GM13977 (cell line): ENCODE results near the gene TNP1.

Source experiments
- DNase-seq: peaks from one replicate; pipeline ENCODE4 v3.0.0; 2012; ENCODE audit warnings: low spot score
- CTCF ChIP-seq: IDR thresholded peaks from 2 replicates; pipeline ENCODE4 v1.5.1; 2012; ENCODE audit warnings: mild to moderate bottlenecking, control low read depth; ENCODE audit not compliant: insufficient read depth; ENCODE audit errors: extremely low read depth, missing control alignments
- in situ Hi-C: fragments of 300-500 bp; cut with MboI; formaldehyde crosslinking; loops from one replicate; pipeline ENCODE4 v1.12.0; 2022; ENCODE audit warnings: low sequenced_read_pairs, low pct_unique_long_range_greater_than_20kb, mixed read lengths, inconsistent platforms; ENCODE audit not compliant: unreplicated experiment

The TNP1 gene

GRCh38 chr2:216839688-216840087 lies 20.2 kb downstream of the TNP1 start:
- in situ Hi-C loops: no loop called here
- DNase-seq: no peak
- no peak for TF ChIP-seq CTCF

- TF ChIP-seq CTCF: no peak
- in situ Hi-C loops: no loop called here
- DNase-seq: no peak
Measured at GRCh38 chr2:216838151-216838550, 21.7 kb downstream of the TNP1 start.

GRCh38 chr2:216837740-216838139 lies 22.1 kb downstream of the TNP1 start:
- in situ Hi-C loops: no loop called here
- DNase-seq: no peak
- no peak for TF ChIP-seq CTCF

- in situ Hi-C loops: no loop called here
- no peak for DNase-seq
- TF ChIP-seq CTCF: no peak
Measured at GRCh38 chr2:216833061-216833460, 26.8 kb downstream of the TNP1 start.

GRCh38 chr2:216830346-216830745 lies 29.5 kb downstream of the TNP1 start:
- DNase-seq: no peak
- TF ChIP-seq CTCF: no peak
- in situ Hi-C loops: no loop called here

- no peak for TF ChIP-seq CTCF
- no peak for DNase-seq
- in situ Hi-C loops: no loop called here
Measured at GRCh38 chr2:216829533-216829932, 30.3 kb downstream of the TNP1 start.

GRCh38 chr2:216827073-216827720 lies 32.7 kb downstream of the TNP1 start:
- DNase-seq: no peak
- in situ Hi-C loops: no loop called here
- no peak for TF ChIP-seq CTCF
